GM12878 (cell line): ENCODE measurements around the gene SLC12A1. TPM values are rescaled to one million over a fixed set of nuclear protein-coding genes. Genes with fewer than 3 reads are reported as not detected.

Experiments used
- ATAC-seq: fragments of 200-7000 bp; cut with Tn5 transposase; 3 replicates; pipeline ENCODE4 v1.9.1; 2020; ENCODE audit warnings: mild to moderate bottlenecking, moderate library complexity
- BruUV-seq: library from RNA; stranded (reverse); fragments of 400-500 nt; replicated peaks from 2 replicates; lab custom pipeline; 2021; lab: Mats Ljungman, UMichigan
- CTCF ChIA-PET: fragments of 300-600 bp; sonication (Branson Sonifier 250); formaldehyde crosslinking; extraction: SDS; loops from one replicate; lab custom pipeline; 2021; ENCODE audit warnings: inconsistent platforms; lab: Yijun Ruan, JAX
- POLR2A ChIA-PET: fragments of 350-600 bp; formaldehyde crosslinking; extraction: SDS; loops from one replicate; lab custom pipeline; 2021; ENCODE audit warnings: inconsistent platforms; lab: Charles Lee
- RAD21 ChIA-PET: fragments of 300-600 bp; sonication (Branson Sonifier 250); formaldehyde crosslinking; loops from one replicate; lab custom pipeline; 2023; ENCODE audit warnings: antibody characterized with exemption; ENCODE audit not compliant: unreplicated experiment; lab: Charles Lee
- SMC1A ChIA-PET: fragments of 300-600 bp; sonication (Branson Sonifier 250); formaldehyde crosslinking; loops from one replicate; lab custom pipeline; 2023; ENCODE audit not compliant: unreplicated experiment, uncharacterized antibody; lab: Charles Lee
- DNase-seq: peaks from one replicate; pipeline ENCODE4 v3.0.0-alpha.2; 2011; ENCODE audit warnings: low read depth, low spot score
- FAIRE-seq: peaks from 3 replicates; lab custom pipeline; 2011; peaks lifted over from hg19 to GRCh38; lab: Jason Lieb, UNC
- H2AFZ ChIP-seq: 2 replicates; pipeline ENCODE4 v1.6.0; 2011; ENCODE audit warnings: low read depth, low read length, control low read depth; ENCODE audit not compliant: control insufficient read depth
- H3K27ac ChIP-seq: 2 replicates; pipeline ENCODE4 v1.5.1; 2011; ENCODE audit warnings: control low read depth; ENCODE audit not compliant: control insufficient read depth, insufficient read depth
- H3K27me3 ChIP-seq, 2 experiments: replicated peaks in 1 of 2; 2 replicates each; pipeline versions ENCODE4 v1.6.0 to v1.6.1; 2011; ENCODE audit warnings: low read length in 1 of 2; ENCODE audit not compliant: control insufficient read depth in 2 of 2, insufficient read depth in 2 of 2
- H3K36me3 ChIP-seq, 2 experiments: 2 replicates each; pipeline ENCODE4 v1.5.1; 2011; ENCODE audit warnings: low read length in 1 of 2; ENCODE audit not compliant: control insufficient read depth in 2 of 2, insufficient read depth in 2 of 2
- H3K4me1 ChIP-seq: 2 replicates; pipeline ENCODE4 v1.6.1; 2011; ENCODE audit warnings: mild to moderate bottlenecking, low read length, moderate library complexity, mixed read lengths; ENCODE audit not compliant: control insufficient read depth, insufficient read depth
- H3K4me2 ChIP-seq: 2 replicates; pipeline ENCODE4 v1.6.0; 2011; ENCODE audit warnings: control low read depth; ENCODE audit not compliant: control insufficient read depth, insufficient read depth
- H3K4me3 ChIP-seq: fragments of 200-600 bp; sonication (generic); 2 replicates; pipeline ENCODE4 v1.5.1; 2016
- H3K79me2 ChIP-seq: 2 replicates; pipeline ENCODE4 v1.6.0; 2011; ENCODE audit warnings: low read length; ENCODE audit not compliant: control insufficient read depth, insufficient read depth
- H3K9ac ChIP-seq: 2 replicates; pipeline ENCODE4 v1.8.0; 2011; ENCODE audit warnings: low read length, control low read depth, mixed read lengths; ENCODE audit not compliant: control insufficient read depth, insufficient read depth
- H3K9me3 ChIP-seq: replicated peaks from 3 replicates; pipeline ENCODE4 v1.5.1; 2011; ENCODE audit warnings: mild to moderate bottlenecking, low read length; ENCODE audit not compliant: control insufficient read depth, insufficient read depth
- H4K20me1 ChIP-seq: 2 replicates; pipeline ENCODE4 v1.6.0; 2011; ENCODE audit not compliant: control insufficient read depth, insufficient read depth
- FOXM1 ChIP-seq: IDR thresholded peaks from 2 replicates; pipeline ENCODE4 v1.6.1; 2012; ENCODE audit warnings: low read depth, mild to moderate bottlenecking, inconsistent platforms, low read length, moderate library complexity
- HDGF ChIP-seq: fragments of 450-650 bp; IDR thresholded peaks from 2 replicates; pipeline ENCODE4 v1.6.1; 2016; ENCODE audit warnings: antibody characterized with exemption
- IKZF1 ChIP-seq: fragments of 450-650 bp; conservative IDR thresholded peaks from 2 replicates; pipeline ENCODE4 v1.6.1; 2017; ENCODE audit warnings: antibody characterized with exemption, mild to moderate bottlenecking
- KDM1A ChIP-seq: fragments of 200-600 bp; sonication (generic); IDR thresholded peaks from 2 replicates; pipeline ENCODE4 v1.6.1; 2016; ENCODE audit warnings: borderline replicate concordance
- NFIC ChIP-seq: IDR thresholded peaks from 2 replicates; pipeline ENCODE4 v1.6.1; 2012; ENCODE audit warnings: low read depth, mild to moderate bottlenecking, inconsistent platforms, low read length, moderate library complexity
- NR2C2 ChIP-seq: IDR thresholded peaks from 2 replicates; pipeline ENCODE4 v1.6.1; 2011; ENCODE audit warnings: borderline replicate concordance, low read depth; ENCODE audit not compliant: control insufficient read depth, insufficient read length
- PML ChIP-seq: IDR thresholded peaks from 2 replicates; pipeline ENCODE4 v1.6.1; 2012; ENCODE audit warnings: low read length, inconsistent platforms
- POLR2A ChIP-seq: IDR thresholded peaks from 2 replicates; pipeline ENCODE4 v1.6.1; 2011; ENCODE audit warnings: low read depth, mild to moderate bottlenecking, low read length
- TCF12 ChIP-seq: IDR thresholded peaks from 2 replicates; pipeline ENCODE4 v1.6.1; 2011; ENCODE audit warnings: low read depth, mild to moderate bottlenecking, low read length
- WRNIP1 ChIP-seq: IDR thresholded peaks from 2 replicates; pipeline ENCODE4 v1.6.1; 2011; ENCODE audit warnings: low read depth, low read length, improper control_type of control experiment, borderline replicate concordance
- ZBED1 ChIP-seq: IDR thresholded peaks from 2 replicates; pipeline ENCODE4 v1.6.1; 2016; ENCODE audit warnings: borderline replicate concordance
- ZNF24 ChIP-seq: fragments of 450-650 bp; IDR thresholded peaks from 2 replicates; pipeline ENCODE4 v1.6.1; 2017; ENCODE audit warnings: antibody characterized with exemption, mild to moderate bottlenecking
- in situ Hi-C: fragments of 300-500 bp; cut with MboI; formaldehyde crosslinking; loops from 9 replicates; pipeline ENCODE4 v1.14.3; 2018; ENCODE audit warnings: mixed read lengths
- intact Hi-C: fragments of 100-400 bp; cut with micrococcal nuclease; formaldehyde crosslinking; loops from one replicate; pipeline ENCODE4 v1.14.2; 2022; ENCODE audit not compliant: unreplicated experiment
- polyA plus RNA-seq, 11 experiments: library from polyadenylated mRNA; depleted of rRNA in 4 of 11; unstranded in 6 of 11; stranded (reverse) in 5 of 11; fragments of >200 nt; fragmentation: Nextera tagmentation in 4 of 11; fragmentation: Illumina TruSeq in 1 of 11; extraction: Ambion mirVana in 4 of 11; extraction: Trizol in 1 of 11; gene quantifications; 1 replicate in 1 of 11; 2 replicates in 10 of 11; pipeline versions ENCODE4 v1.2.1 to v1.2.3, GENCODE V29; 2011 to 2016; ENCODE audit warnings: inconsistent platforms in 2 of 11, missing spikeins in 2 of 11, low read depth in 1 of 11
- total RNA-seq, 4 experiments: library from RNA; depleted of rRNA in 3 of 4; stranded (reverse); fragments of >200 nt in 3 of 4; fragmentation: Illumina TruSeq in 1 of 4; extraction: Trizol in 1 of 4; gene quantifications; 2 replicates each; pipeline versions ENCODE4 v1.2.1 to v1.2.3, GENCODE V29; 2013 to 2021
- TF ChIP-seq, protein P1 (sequence below): fragments of 450-650 bp; formaldehyde crosslinking; IDR thresholded peaks from 2 replicates; pipeline ENCODE4 v1.4.0; 2020; ENCODE audit warnings: mild to moderate bottlenecking, moderate library complexity
- TF ChIP-seq, protein P2 (sequence below): fragments of 450-650 bp; formaldehyde crosslinking; IDR thresholded peaks from 2 replicates; pipeline ENCODE4 v1.5.0; 2022; ENCODE audit warnings: mild to moderate bottlenecking, missing genetic modification characterization
- TF ChIP-seq, protein P3 (sequence below): fragments of 450-650 bp; conservative IDR thresholded peaks from 2 replicates; pipeline ENCODE4 v1.6.1; 2017; ENCODE audit warnings: mild to moderate bottlenecking, moderate library complexity
- TF ChIP-seq, protein P4 (sequence below): fragments of 450-650 bp; IDR thresholded peaks from 2 replicates; pipeline ENCODE4 v1.6.1; 2016; ENCODE audit warnings: mild to moderate bottlenecking

Gene SLC12A1
- total and polyA plus RNA-seq, 10 of the 15 experiments (the other 5 are each of a cell fraction or from before 2014, with no cell fraction given): under 0.01 TPM; not detected in 9

DNA sequence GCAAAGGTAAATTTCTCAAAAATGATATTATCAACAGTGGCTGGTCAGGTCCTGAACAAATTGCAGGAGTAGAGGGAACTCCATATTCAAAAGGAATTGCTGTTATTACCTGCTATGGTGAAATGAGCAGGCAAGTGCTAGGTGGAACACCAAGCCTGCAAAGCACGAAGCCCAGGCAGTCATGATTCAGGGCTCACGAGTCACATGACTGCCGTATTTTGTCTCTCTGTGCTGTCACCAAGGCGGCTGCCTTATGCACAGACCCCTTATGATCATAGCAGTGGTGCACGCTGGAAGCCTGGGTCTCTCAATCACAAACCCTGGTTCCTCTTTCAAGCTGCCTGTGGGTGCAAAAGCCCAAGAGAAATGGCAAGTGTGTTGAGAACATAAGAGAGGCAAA is 24.4 kb downstream of the SLC12A1 start (continued):
- TF ChIP-seq, protein P1, sequence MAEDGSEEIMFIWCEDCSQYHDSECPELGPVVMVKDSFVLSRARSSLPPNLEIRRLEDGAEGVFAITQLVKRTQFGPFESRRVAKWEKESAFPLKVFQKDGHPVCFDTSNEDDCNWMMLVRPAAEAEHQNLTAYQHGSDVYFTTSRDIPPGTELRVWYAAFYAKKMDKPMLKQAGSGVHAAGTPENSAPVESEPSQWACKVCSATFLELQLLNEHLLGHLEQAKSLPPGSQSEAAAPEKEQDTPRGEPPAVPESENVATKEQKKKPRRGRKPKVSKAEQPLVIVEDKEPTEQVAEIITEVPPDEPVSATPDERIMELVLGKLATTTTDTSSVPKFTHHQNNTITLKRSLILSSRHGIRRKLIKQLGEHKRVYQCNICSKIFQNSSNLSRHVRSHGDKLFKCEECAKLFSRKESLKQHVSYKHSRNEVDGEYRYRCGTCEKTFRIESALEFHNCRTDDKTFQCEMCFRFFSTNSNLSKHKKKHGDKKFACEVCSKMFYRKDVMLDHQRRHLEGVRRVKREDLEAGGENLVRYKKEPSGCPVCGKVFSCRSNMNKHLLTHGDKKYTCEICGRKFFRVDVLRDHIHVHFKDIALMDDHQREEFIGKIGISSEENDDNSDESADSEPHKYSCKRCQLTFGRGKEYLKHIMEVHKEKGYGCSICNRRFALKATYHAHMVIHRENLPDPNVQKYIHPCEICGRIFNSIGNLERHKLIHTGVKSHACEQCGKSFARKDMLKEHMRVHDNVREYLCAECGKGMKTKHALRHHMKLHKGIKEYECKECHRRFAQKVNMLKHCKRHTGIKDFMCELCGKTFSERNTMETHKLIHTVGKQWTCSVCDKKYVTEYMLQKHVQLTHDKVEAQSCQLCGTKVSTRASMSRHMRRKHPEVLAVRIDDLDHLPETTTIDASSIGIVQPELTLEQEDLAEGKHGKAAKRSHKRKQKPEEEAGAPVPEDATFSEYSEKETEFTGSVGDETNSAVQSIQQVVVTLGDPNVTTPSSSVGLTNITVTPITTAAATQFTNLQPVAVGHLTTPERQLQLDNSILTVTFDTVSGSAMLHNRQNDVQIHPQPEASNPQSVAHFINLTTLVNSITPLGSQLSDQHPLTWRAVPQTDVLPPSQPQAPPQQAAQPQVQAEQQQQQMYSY (CRISPR knock-in tag): no peak
- TF ChIP-seq, protein P2, sequence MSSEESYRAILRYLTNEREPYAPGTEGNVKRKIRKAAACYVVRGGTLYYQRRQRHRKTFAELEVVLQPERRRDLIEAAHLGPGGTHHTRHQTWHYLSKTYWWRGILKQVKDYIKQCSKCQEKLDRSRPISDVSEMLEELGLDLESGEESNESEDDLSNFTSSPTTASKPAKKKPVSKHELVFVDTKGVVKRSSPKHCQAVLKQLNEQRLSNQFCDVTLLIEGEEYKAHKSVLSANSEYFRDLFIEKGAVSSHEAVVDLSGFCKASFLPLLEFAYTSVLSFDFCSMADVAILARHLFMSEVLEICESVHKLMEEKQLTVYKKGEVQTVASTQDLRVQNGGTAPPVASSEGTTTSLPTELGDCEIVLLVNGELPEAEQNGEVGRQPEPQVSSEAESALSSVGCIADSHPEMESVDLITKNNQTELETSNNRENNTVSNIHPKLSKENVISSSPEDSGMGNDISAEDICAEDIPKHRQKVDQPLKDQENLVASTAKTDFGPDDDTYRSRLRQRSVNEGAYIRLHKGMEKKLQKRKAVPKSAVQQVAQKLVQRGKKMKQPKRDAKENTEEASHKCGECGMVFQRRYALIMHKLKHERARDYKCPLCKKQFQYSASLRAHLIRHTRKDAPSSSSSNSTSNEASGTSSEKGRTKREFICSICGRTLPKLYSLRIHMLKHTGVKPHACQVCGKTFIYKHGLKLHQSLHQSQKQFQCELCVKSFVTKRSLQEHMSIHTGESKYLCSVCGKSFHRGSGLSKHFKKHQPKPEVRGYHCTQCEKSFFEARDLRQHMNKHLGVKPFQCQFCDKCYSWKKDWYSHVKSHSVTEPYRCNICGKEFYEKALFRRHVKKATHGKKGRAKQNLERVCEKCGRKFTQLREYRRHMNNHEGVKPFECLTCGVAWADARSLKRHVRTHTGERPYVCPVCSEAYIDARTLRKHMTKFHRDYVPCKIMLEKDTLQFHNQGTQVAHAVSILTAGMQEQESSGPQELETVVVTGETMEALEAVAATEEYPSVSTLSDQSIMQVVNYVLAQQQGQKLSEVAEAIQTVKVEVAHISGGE: no peak
- no peak for TF ChIP-seq POLR2A

DNA sequence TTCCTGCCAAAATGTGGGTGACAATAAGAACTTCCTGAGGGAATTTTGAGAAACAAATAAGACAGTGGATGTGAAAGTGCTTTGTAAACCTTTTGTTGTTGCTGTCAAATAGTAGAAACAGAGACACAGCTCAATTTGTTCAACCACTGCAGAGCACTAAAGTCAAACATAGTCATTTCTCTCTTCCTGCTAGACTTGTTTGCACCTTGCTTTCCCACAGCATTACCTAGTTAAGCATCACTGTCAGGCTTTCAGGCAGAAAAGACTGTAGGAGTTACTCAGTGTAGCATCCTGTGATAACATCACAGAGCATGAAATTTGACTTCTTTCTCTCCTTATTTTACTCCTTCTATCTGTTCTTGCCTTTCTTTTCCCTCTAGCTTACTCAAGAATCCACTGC is 27.1 kb downstream of the SLC12A1 start:
- Histone ChIP-seq H3K4me1 (no peaks in the 10 kb centered on the region), H3K27me3 (no peaks in the 10 kb centered on the region), H3K9me3 (no peaks in the 10 kb centered on the region), H3K36me3 (no peaks in the 10 kb centered on the region), H3K79me2 (no peaks in the 10 kb centered on the region), H3K9ac (no peak overlapping the region), H3K4me3 (no peak overlapping the region), H3K27ac (no peak overlapping the region), H4K20me1 (no peaks in the 10 kb centered on the region), H2AFZ (no peak overlapping the region), H3K4me2 (no peak overlapping the region)
- ChIA-PET RAD21 (no interaction called here), CTCF (no interaction called here), POLR2A (no interaction called here), SMC1A (no interaction called here)
- no peak for DNase-seq
- peak; percentile 27 for FAIRE-seq
- intact Hi-C loops (no loop called here), in situ Hi-C loops (no loop called here)
- no TSS peak for BruUV-seq
- ATAC-seq: no peak
- TF ChIP-seq KDM1A (no peak), ZNF24 (no peak), TCF12 (no peak), ZBED1 (no peak), NFIC (no peak), PML (no peak), WRNIP1 (no peak), NR2C2 (no peak), HDGF (no peak), IKZF1 (no peak), FOXM1 (no peak)
- TF ChIP-seq, protein P3, sequence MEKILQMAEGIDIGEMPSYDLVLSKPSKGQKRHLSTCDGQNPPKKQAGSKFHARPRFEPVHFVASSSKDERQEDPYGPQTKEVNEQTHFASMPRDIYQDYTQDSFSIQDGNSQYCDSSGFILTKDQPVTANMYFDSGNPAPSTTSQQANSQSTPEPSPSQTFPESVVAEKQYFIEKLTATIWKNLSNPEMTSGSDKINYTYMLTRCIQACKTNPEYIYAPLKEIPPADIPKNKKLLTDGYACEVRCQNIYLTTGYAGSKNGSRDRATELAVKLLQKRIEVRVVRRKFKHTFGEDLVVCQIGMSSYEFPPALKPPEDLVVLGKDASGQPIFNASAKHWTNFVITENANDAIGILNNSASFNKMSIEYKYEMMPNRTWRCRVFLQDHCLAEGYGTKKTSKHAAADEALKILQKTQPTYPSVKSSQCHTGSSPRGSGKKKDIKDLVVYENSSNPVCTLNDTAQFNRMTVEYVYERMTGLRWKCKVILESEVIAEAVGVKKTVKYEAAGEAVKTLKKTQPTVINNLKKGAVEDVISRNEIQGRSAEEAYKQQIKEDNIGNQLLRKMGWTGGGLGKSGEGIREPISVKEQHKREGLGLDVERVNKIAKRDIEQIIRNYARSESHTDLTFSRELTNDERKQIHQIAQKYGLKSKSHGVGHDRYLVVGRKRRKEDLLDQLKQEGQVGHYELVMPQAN: no peak
- TF ChIP-seq, protein P4, sequence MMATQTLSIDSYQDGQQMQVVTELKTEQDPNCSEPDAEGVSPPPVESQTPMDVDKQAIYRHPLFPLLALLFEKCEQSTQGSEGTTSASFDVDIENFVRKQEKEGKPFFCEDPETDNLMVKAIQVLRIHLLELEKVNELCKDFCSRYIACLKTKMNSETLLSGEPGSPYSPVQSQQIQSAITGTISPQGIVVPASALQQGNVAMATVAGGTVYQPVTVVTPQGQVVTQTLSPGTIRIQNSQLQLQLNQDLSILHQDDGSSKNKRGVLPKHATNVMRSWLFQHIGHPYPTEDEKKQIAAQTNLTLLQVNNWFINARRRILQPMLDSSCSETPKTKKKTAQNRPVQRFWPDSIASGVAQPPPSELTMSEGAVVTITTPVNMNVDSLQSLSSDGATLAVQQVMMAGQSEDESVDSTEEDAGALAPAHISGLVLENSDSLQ: no peak
